ENCODE data around the gene TPCN1.

- TF ChIP-seq, protein P1, sequence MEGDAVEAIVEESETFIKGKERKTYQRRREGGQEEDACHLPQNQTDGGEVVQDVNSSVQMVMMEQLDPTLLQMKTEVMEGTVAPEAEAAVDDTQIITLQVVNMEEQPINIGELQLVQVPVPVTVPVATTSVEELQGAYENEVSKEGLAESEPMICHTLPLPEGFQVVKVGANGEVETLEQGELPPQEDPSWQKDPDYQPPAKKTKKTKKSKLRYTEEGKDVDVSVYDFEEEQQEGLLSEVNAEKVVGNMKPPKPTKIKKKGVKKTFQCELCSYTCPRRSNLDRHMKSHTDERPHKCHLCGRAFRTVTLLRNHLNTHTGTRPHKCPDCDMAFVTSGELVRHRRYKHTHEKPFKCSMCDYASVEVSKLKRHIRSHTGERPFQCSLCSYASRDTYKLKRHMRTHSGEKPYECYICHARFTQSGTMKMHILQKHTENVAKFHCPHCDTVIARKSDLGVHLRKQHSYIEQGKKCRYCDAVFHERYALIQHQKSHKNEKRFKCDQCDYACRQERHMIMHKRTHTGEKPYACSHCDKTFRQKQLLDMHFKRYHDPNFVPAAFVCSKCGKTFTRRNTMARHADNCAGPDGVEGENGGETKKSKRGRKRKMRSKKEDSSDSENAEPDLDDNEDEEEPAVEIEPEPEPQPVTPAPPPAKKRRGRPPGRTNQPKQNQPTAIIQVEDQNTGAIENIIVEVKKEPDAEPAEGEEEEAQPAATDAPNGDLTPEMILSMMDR (IDR thresholded peaks at IDR 0.05) = no peak
- TF ChIP-seq POLR2A (IDR thresholded peaks at IDR 0.05) = no peak
These were observed 3.7 kb downstream of the TPCN1 start for GRCh38 chr12:113224955-113225354.

Data from ovary (tissue), 3 donors.